GM12875 (cell line): ENCODE data around the gene TBC1D24.

Experiments
- H3K4me3 ChIP-seq: one replicate; pipeline ENCODE4 v1.5.1; 2011; ENCODE audit warnings: low read depth, low read length, control low read depth
- CTCF ChIP-seq: IDR thresholded peaks from 2 replicates; pipeline ENCODE4 v1.5.1; 2011; ENCODE audit warnings: low read depth, mild to moderate bottlenecking, control low read depth, inconsistent platforms, low read length, moderate library complexity, borderline replicate concordance; ENCODE audit not compliant: insufficient read depth

Gene TBC1D24

GRCh38 chr16:2489581-2489980, 14.7 kb downstream of the TBC1D24 start:
- TF ChIP-seq CTCF, result no peak
- no peak overlapping the region for H3K4me3 ChIP-seq

- no peak overlapping the region for H3K4me3 ChIP-seq
- no peak for TF ChIP-seq CTCF
These were observed 15.5 kb downstream of the TBC1D24 start for GRCh38 chr16:2490190-2491105.

- no peak for TF ChIP-seq CTCF
- no peak overlapping the region for H3K4me3 ChIP-seq
These were observed 17.4 kb downstream of the TBC1D24 start for GRCh38 chr16:2492292-2492691.

- no peak overlapping the region for H3K4me3 ChIP-seq
- no peak for TF ChIP-seq CTCF
These were observed 18.7 kb downstream of the TBC1D24 start for GRCh38 chr16:2493605-2494004.

- no peak overlapping the region for H3K4me3 ChIP-seq
- no peak for TF ChIP-seq CTCF
These were observed 19.7 kb downstream of the TBC1D24 start for GRCh38 chr16:2494616-2495015.

GRCh38 chr16:2495041-2495440, 20.1 kb downstream of the TBC1D24 start:
- TF ChIP-seq CTCF, result no peak

GRCh38 chr16:2496223-2497115, 21.5 kb downstream of the TBC1D24 start:
- no peak for TF ChIP-seq CTCF
- no peak overlapping the region for H3K4me3 ChIP-seq

More at GRCh38 chr16:2495041-2495440, 20.1 kb downstream of the TBC1D24 start:
- H3K4me3 ChIP-seq, result no peak overlapping the region
